Fibroblast of lung (primary cell): Measurements from ENCODE around the gene SCFD2. TPM values are rescaled to one million over a fixed set of nuclear protein-coding genes. Genes with fewer than 3 reads are reported as not detected.

Source experiments
- DNase-seq, 2 donors: peaks; one replicate each; pipeline versions ENCODE4 v3.0.0 to v3.0.0-alpha.2; 2010; ENCODE audit warnings: low read depth in 2 of 2
- H2AFZ ChIP-seq: 2 replicates; pipeline ENCODE4 v1.5.1; 2012; ENCODE audit warnings: low read length, control low read depth, inconsistent platforms
- H3K27ac ChIP-seq: 2 replicates; pipeline ENCODE4 v1.5.1; 2011; ENCODE audit warnings: low read length, control low read depth; ENCODE audit not compliant: insufficient read depth
- H3K27me3 ChIP-seq: 2 replicates; pipeline ENCODE4 v1.5.1; 2011; ENCODE audit warnings: mild to moderate bottlenecking, low read length; ENCODE audit not compliant: control insufficient read depth, insufficient read depth
- H3K36me3 ChIP-seq: 2 replicates; pipeline ENCODE4 v1.5.1; 2011; ENCODE audit warnings: low read length; ENCODE audit not compliant: control insufficient read depth, insufficient read depth
- H3K4me1 ChIP-seq: 2 replicates; pipeline ENCODE4 v1.5.1; 2011; ENCODE audit warnings: low read length; ENCODE audit not compliant: control insufficient read depth, insufficient read depth; ENCODE audit errors: extremely low read depth
- H3K4me2 ChIP-seq: 2 replicates; pipeline ENCODE4 v1.5.1; 2011; ENCODE audit warnings: low read length, control low read depth; ENCODE audit not compliant: insufficient read depth; ENCODE audit errors: extremely low read depth
- H3K4me3 ChIP-seq, 4 experiments: fragments of 200-600 bp in 1 of 4; sonication (generic) in 1 of 4; replicated peaks in 1 of 4; 2 replicates each; pipeline ENCODE4 v1.5.1; 2011 to 2016; ENCODE audit warnings: low read length in 4 of 4, low read depth in 3 of 4, mild to moderate bottlenecking in 3 of 4, control low read depth in 2 of 4, inconsistent platforms in 1 of 4, mixed read lengths in 1 of 4; ENCODE audit not compliant: insufficient read depth in 1 of 4; ENCODE audit errors: control extremely low read depth in 1 of 4
- H3K79me2 ChIP-seq: 2 replicates; pipeline ENCODE4 v1.5.1; 2012; ENCODE audit warnings: mild to moderate bottlenecking, low read length, inconsistent platforms; ENCODE audit not compliant: control insufficient read depth, insufficient read depth
- H3K9ac ChIP-seq: 2 replicates; pipeline ENCODE4 v1.5.1; 2011; ENCODE audit warnings: mild to moderate bottlenecking, low read length, control low read depth; ENCODE audit not compliant: insufficient read depth
- H3K9me3 ChIP-seq: 2 replicates; pipeline ENCODE4 v1.5.1; 2012; ENCODE audit warnings: low read depth, low read length; ENCODE audit not compliant: control insufficient read depth, insufficient read depth
- H4K20me1 ChIP-seq: 2 replicates; pipeline ENCODE4 v1.5.1; 2011; ENCODE audit warnings: low read length; ENCODE audit not compliant: control insufficient read depth, insufficient read depth; ENCODE audit errors: extremely low read depth
- CTCF ChIP-seq, 2 donors: IDR thresholded peaks in 1 of 2; conservative IDR thresholded peaks in 1 of 2; 1 replicate in 1 of 2; 2 replicates in 1 of 2; pipeline ENCODE4 v1.5.1; 2011 to 2012; ENCODE audit warnings: low read length in 2 of 2, control low read depth in 1 of 2, inconsistent platforms in 1 of 2, low read depth in 1 of 2, mild to moderate bottlenecking in 1 of 2
- EZH2 ChIP-seq: IDR thresholded peaks from 2 replicates; pipeline ENCODE4 v1.5.1; 2012; ENCODE audit warnings: low read length, control low read depth, mild to moderate bottlenecking; ENCODE audit errors: missing control alignments
- polyA plus RNA-seq, 2 donors: library from polyadenylated mRNA; depleted of rRNA in 1 of 2; stranded (reverse) in 1 of 2; unstranded in 1 of 2; fragments of >200 nt; gene quantifications; 2 replicates each; pipeline ENCODE4 v1.2.1, GENCODE V29; 2011 to 2012; ENCODE audit warnings: missing spikeins in 1 of 2
- total RNA-seq: library from RNA; depleted of rRNA; stranded (reverse); fragments of >200 nt; gene quantifications from 2 replicates; pipeline ENCODE4 v1.2.1, GENCODE V29; 2014

The SCFD2 gene
- total and polyA plus RNA-seq, 2 donors (not counting 1 experiment from before 2014, with no cell fraction given), result 16.2 to 23.1 TPM

DNA sequence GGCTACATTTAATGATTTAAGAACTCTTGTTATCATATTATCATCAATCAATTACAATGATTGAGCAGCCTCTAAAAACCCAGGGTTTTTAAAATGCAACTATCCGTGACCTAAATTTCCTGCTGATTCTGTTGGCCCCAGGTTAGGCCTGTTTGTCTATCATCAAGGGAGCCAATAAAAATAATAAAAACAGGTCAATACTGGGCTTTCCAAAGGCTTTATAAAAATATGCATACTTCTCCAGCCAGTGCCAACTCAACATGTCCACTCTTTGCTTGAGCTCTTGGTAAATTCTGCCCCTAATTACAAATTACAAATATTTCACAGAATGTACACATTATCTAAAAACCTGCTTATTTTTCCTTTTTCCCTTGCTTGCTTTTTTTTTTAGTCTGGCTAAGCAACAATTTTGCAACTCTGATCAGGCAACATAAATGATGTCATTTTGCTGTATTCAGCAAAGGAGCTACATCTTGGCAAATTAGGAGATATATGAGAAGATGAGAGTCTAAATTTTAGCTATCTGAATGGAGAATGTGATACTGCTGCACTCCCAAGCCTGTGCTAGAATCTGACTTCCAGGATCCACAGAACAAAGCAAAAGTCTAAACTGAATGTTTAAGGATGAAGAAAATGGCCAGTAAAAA, 204.0 kb downstream of the SCFD2 start:
- no peaks in the 10 kb centered on the region for H4K20me1 ChIP-seq
- H3K9me3 ChIP-seq, result no peaks in the 10 kb centered on the region
- H3K79me2 ChIP-seq, result no peaks in the 10 kb centered on the region
- H3K4me1 ChIP-seq, result no peaks in the 10 kb centered on the region
- H3K9ac ChIP-seq, result no peak overlapping the region
- no peaks in the 10 kb centered on the region for H3K27me3 ChIP-seq
- peak in 1 of 2 donors; percentile 19 for DNase-seq
- no peak overlapping the region for H3K27ac ChIP-seq
- no peak overlapping the region for H3K4me3 ChIP-seq
- TF ChIP-seq EZH2, result no peak
- no peak for TF ChIP-seq CTCF (conservative IDR thresholded peaks at IDR 0.05 in 1 of 2, IDR thresholded peaks at IDR 0.05 in 1 of 2; ENCODE audit: low read depth in 1 of 2, low read length in 2 of 2)
- no peak overlapping the region for H3K4me2 ChIP-seq
- H2AFZ ChIP-seq, result no peak overlapping the region
- no peaks in the 10 kb centered on the region for H3K36me3 ChIP-seq

DNA sequence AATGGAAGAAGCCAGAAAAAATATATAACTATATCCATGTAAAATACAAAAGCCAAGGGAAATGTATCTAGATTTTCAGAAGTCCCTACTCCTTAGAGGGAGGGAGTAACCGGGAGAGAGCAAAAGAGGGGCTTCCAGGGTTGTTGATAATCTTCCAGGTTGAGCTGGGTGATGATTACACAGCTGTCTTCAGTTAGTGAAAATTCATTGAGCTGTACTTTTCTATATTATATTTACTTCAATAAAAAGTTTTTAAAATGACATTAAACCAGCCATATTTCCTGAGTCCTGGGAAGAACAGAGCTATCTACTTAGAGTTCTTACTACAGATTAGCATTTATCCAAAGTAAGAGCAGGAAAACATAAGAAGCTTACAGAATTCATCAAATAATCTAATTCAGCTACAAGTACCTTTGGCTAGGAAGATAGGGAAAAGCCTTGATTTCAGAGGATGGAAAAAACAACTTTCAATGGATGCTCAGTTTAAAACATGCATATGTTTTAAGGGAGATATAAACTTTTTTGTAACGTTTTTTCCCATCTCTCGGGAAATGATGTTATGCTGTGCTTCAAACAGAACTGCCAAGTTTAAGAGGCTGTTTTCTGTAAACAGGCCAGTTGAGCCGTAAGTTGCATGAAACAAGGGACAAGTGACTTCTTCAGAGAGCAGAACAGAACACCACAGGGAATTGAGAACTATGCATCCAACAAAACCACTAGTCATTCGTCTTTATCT, 204.6 kb downstream of the SCFD2 start:
- DNase-seq, result no peak
- TF ChIP-seq EZH2 (no peak), CTCF (conservative IDR thresholded peaks at IDR 0.05 in 1 of 2, IDR thresholded peaks at IDR 0.05 in 1 of 2; ENCODE audit: low read depth in 1 of 2, low read length in 2 of 2) (no peak)
- H3K36me3 ChIP-seq, result no peaks in the 10 kb centered on the region
- no peak overlapping the region for H3K4me2 ChIP-seq
- H3K9me3 ChIP-seq, result no peaks in the 10 kb centered on the region
- H3K27me3 ChIP-seq, result no peaks in the 10 kb centered on the region
- H3K79me2 ChIP-seq, result no peaks in the 10 kb centered on the region
- H3K4me1 ChIP-seq, result no peaks in the 10 kb centered on the region
- H3K4me3 ChIP-seq, result no peak overlapping the region
- H3K27ac ChIP-seq, result no peak overlapping the region
- no peaks in the 10 kb centered on the region for H4K20me1 ChIP-seq
- no peak overlapping the region for H3K9ac ChIP-seq
- H2AFZ ChIP-seq, result no peak overlapping the region

DNA sequence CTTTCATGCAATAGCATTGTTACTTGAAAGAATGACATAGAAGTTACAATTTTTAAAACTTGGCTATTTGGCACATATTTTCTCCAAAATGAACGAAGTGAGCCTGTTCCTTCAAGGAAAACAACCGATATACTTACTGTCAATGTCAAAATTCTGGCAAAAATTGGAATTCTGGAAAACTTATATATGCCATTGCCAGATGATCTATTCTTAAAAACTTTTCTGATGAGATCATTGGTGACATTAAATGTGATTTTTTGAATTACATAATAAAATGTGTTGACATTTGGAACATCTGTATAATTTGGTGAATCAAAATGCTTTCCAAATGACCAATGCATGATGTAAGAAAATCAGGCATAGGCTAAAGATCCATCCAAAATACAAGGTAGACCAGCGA, 209.0 kb downstream of the SCFD2 start:
- no peaks in the 10 kb centered on the region for H3K36me3 ChIP-seq
- no peak overlapping the region for H3K9ac ChIP-seq
- no peak for DNase-seq
- H3K4me3 ChIP-seq, result no peak overlapping the region
- no peaks in the 10 kb centered on the region for H3K27me3 ChIP-seq
- no peaks in the 10 kb centered on the region for H3K79me2 ChIP-seq
- TF ChIP-seq EZH2 (no peak), CTCF (conservative IDR thresholded peaks at IDR 0.05 in 1 of 2, IDR thresholded peaks at IDR 0.05 in 1 of 2; ENCODE audit: low read depth in 1 of 2, low read length in 2 of 2) (no peak)
- H3K27ac ChIP-seq, result no peak overlapping the region
- H4K20me1 ChIP-seq, result no peaks in the 10 kb centered on the region
- H3K9me3 ChIP-seq, result no peaks in the 10 kb centered on the region
- H3K4me1 ChIP-seq, result no peaks in the 10 kb centered on the region
- no peak overlapping the region for H3K4me2 ChIP-seq
- no peak overlapping the region for H2AFZ ChIP-seq
